Smooth muscle cell (in vitro differentiated cells): ENCODE results near the gene GPR183. TPM values are rescaled to one million over a fixed set of nuclear protein-coding genes. Genes with fewer than 3 reads are reported as not detected.

Experiments
- DNase-seq: peaks from one replicate; lab custom pipeline; 2025; ENCODE audit not compliant: unreplicated experiment; lab: John Stamatoyannopoulos, UW
- H2AFZ ChIP-seq: fragments of 200-600 bp; sonication (generic); 2 replicates; pipeline ENCODE4 v1.6.0; 2016; ENCODE audit warnings: antibody characterized with exemption, low read depth, mild to moderate bottlenecking
- H3F3A ChIP-seq: fragments of 200-600 bp; sonication (generic); 2 replicates; pipeline ENCODE4 v1.6.0; 2017; ENCODE audit warnings: antibody characterized with exemption, low read depth
- H3K27ac ChIP-seq: fragments of 200-600 bp; sonication (generic); 2 replicates; pipeline ENCODE4 v1.5.1; 2016; ENCODE audit warnings: low read depth, mild to moderate bottlenecking
- H3K27me3 ChIP-seq: fragments of 200-600 bp; sonication (generic); 2 replicates; pipeline ENCODE4 v1.6.1; 2016; ENCODE audit warnings: low read depth, mild to moderate bottlenecking
- H3K36me3 ChIP-seq: fragments of 200-600 bp; sonication (generic); 2 replicates; pipeline ENCODE4 v1.5.1; 2016; ENCODE audit warnings: low read depth
- H3K4me1 ChIP-seq: fragments of 200-600 bp; sonication (generic); 2 replicates; pipeline ENCODE4 v1.5.1; 2016; ENCODE audit warnings: low read depth
- H3K4me2 ChIP-seq: fragments of 200-600 bp; sonication (generic); 2 replicates; pipeline ENCODE4 v1.6.0; 2016; ENCODE audit warnings: mild to moderate bottlenecking
- H3K4me3 ChIP-seq: fragments of 200-600 bp; sonication (generic); 2 replicates; pipeline ENCODE4 v1.5.1; 2016; ENCODE audit warnings: mild to moderate bottlenecking
- H3K79me2 ChIP-seq: fragments of 200-600 bp; sonication (generic); 2 replicates; pipeline ENCODE4 v1.6.0; 2016; ENCODE audit warnings: low read depth, mild to moderate bottlenecking
- H3K9ac ChIP-seq: fragments of 200-600 bp; sonication (generic); 2 replicates; pipeline ENCODE4 v1.6.0; 2016; ENCODE audit warnings: low read depth
- H3K9me3 ChIP-seq: fragments of 200-600 bp; sonication (generic); replicated peaks from 2 replicates; pipeline ENCODE4 v1.5.1; 2016; ENCODE audit warnings: low read depth
- H4K20me1 ChIP-seq: fragments of 200-600 bp; sonication (generic); 2 replicates; pipeline ENCODE4 v1.6.0; 2016; ENCODE audit warnings: low read depth
- WGBS: methylation state at CpG from one replicate; pipeline ENCODE4 v1.1.7; 2016; ENCODE audit warnings: low lambda C conversion rate; 5-methylcytosine and 5-hydroxymethylcytosine counted together
- polyA plus RNA-seq: library from polyadenylated mRNA; unstranded; fragments of >200 nt; fragmentation: Nextera tagmentation; extraction: Ambion mirVana; gene quantifications from 2 replicates; pipeline ENCODE4 v1.2.1, GENCODE V29; 2016
- total RNA-seq: library from RNA; depleted of rRNA; stranded (reverse); fragments of >200 nt; gene quantifications from 2 replicates; pipeline ENCODE4 v1.2.3, GENCODE V29; 2014
- TF ChIP-seq, protein P1 (sequence below): fragments of 200-600 bp; sonication (generic); IDR thresholded peaks from 2 replicates; pipeline ENCODE4 v1.5.1; 2017; ENCODE audit warnings: borderline replicate concordance, mild to moderate bottlenecking, antibody characterized with exemption; ENCODE audit not compliant: insufficient read depth, poor library complexity, severe bottlenecking

Gene GPR183
- total and polyA plus RNA-seq, 2 experiments from 2014 or later = 32.4 to 33.0 TPM

DNA sequence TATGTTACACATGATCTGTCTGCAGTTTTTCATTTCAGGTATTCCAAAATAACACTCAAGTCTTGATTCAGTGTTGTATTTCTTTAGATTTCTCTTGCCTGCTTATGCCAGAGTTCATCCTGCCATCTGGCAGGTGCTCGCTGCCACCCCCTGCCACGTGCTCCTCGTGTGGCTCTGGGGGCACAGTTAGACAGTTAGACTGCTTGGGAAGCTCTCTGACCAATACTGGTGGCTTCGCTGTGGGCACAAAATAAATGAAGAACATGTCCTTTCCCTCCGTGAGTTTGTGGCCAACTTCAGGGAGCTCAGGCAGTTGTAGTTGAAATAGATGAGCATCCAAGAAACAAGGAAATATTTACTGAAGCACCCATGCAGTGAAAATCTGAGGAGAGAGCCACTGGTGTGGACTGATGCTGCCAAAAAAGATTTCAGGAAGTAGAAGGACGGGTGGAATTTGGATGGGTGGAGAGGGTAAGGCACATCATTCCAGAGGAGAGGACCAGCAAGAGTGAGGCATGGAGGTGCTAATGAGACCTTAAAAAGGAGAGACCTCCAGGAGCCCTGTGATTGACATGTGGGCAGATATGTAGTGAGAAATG is 37.5 kb upstream of the GPR183 start:
- Histone ChIP-seq H3K4me1 (no peaks in the 10 kb centered on the region), H3K9me3 (no peaks in the 10 kb centered on the region), H3K4me3 (no peak overlapping the region), H3K4me2 (no peak overlapping the region), H3K27me3 (no peaks in the 10 kb centered on the region), H3K27ac (no peak overlapping the region), H2AFZ (no peak overlapping the region), H3K36me3 (peaks cover 3% of the 10 kb centered on the region), H3K9ac (no peak overlapping the region), H4K20me1 (no peaks in the 10 kb centered on the region), H3K79me2 (no peaks in the 10 kb centered on the region), H3F3A (peaks cover 2% of the 10 kb centered on the region)
- TF ChIP-seq, protein P1, sequence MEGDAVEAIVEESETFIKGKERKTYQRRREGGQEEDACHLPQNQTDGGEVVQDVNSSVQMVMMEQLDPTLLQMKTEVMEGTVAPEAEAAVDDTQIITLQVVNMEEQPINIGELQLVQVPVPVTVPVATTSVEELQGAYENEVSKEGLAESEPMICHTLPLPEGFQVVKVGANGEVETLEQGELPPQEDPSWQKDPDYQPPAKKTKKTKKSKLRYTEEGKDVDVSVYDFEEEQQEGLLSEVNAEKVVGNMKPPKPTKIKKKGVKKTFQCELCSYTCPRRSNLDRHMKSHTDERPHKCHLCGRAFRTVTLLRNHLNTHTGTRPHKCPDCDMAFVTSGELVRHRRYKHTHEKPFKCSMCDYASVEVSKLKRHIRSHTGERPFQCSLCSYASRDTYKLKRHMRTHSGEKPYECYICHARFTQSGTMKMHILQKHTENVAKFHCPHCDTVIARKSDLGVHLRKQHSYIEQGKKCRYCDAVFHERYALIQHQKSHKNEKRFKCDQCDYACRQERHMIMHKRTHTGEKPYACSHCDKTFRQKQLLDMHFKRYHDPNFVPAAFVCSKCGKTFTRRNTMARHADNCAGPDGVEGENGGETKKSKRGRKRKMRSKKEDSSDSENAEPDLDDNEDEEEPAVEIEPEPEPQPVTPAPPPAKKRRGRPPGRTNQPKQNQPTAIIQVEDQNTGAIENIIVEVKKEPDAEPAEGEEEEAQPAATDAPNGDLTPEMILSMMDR = no peak
- 97% methylated on average over 6 of the region's 6 CpGs for WGBS
- no peak for DNase-seq

DNA sequence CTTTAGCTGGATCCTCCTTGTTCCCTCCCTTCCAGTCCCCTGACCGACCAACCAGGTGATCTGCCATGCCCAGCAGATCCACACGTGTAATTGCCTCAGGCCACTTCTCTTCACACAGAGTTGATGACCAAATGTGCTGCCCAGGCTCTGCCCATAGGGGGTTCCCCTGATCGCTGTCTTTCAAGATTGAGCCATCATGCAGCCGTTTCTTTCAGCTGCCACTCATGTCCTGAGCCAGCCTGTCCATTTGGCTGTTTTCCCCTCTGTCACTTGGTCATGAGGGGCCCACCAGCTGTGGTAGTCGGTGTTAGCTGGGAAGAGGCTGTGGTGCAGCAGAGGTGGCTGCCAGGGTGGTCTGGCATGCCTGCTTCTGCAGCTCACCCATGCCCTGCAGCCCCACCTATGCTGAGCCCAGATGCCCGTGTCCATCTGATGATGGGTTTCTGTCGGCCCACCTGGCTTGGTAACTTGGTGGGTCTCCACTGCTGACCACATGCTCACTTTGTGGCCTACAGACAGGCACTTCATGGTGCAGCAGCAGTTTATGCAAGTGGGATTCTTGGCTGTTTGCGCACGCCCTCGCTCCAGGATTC is 35.6 kb upstream of the GPR183 start:
- H2AFZ ChIP-seq = no peak overlapping the region
- WGBS = 88% methylated on average over 10 of the region's 10 CpGs
- H3F3A ChIP-seq = peaks cover 5% of the 10 kb centered on the region
- H3K27me3 ChIP-seq = no peaks in the 10 kb centered on the region
- no peaks in the 10 kb centered on the region for H3K4me1 ChIP-seq
- DNase-seq = no peak
- no peak overlapping the region for H3K27ac ChIP-seq
- no peaks in the 10 kb centered on the region for H3K9me3 ChIP-seq
- no peaks in the 10 kb centered on the region for H3K79me2 ChIP-seq
- H3K4me2 ChIP-seq = no peak overlapping the region
- TF ChIP-seq, protein P1 = no peak
- peaks cover 3% of the 10 kb centered on the region for H3K36me3 ChIP-seq
- no peaks in the 10 kb centered on the region for H4K20me1 ChIP-seq
- no peak overlapping the region for H3K4me3 ChIP-seq
- no peak overlapping the region for H3K9ac ChIP-seq

DNA sequence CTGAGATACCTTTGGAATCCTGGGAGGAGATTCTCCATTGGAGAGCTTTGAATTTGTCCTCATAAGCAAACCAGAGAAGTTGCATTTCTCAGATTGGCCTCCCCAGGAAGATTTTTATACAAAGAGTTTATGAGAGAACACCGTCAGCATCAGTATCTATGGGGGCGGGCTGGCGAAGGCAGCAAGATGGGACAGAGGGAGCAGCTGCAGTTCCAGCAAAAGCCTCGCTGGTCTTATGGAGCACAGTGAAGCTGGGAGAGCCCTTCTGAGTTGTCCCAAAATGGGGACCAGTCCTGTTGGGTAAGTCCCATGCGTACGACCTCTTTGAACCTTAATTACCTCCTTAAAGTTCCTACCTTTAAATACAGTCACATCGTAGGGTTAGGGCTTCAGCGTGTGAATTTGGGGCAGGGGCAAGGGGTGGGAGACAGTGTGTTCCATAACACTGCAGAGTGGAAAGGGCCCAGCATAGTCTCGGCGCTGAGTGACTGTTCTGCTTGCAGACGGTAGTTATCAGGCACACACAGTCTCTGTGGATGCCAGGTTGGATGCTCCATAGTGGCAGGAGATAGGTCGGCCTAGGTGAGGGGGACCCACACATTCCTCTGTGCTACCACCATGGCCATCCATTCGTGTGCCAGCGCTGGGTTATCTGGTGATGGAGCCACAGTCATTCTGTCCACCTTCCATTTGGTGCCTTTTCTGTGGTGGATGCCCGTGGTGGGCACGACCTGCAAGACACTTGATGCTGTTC is 34.9 kb upstream of the GPR183 start:
- Histone ChIP-seq H4K20me1 (no peaks in the 10 kb centered on the region), H3K27ac (no peak overlapping the region), H3K27me3 (no peaks in the 10 kb centered on the region), H3F3A (peaks cover 5% of the 10 kb centered on the region), H3K79me2 (no peaks in the 10 kb centered on the region), H3K9ac (no peak overlapping the region), H3K4me2 (no peak overlapping the region), H3K4me1 (no peaks in the 10 kb centered on the region), H2AFZ (no peak overlapping the region), H3K9me3 (no peaks in the 10 kb centered on the region), H3K4me3 (no peak overlapping the region), H3K36me3 (peaks cover 3% of the 10 kb centered on the region)
- DNase-seq = no peak
- TF ChIP-seq, protein P1 = no peak
- WGBS = 98% methylated on average over 16 of the region's 16 CpGs
